GM12878 (cell line): ENCODE data around the gene SLC24A4. TPM values are rescaled to one million over a fixed set of nuclear protein-coding genes. Genes with fewer than 3 reads are reported as not detected.

Experiments used
- NBN ChIP-seq: fragments of 450-650 bp; IDR thresholded peaks from 2 replicates; pipeline ENCODE4 v1.6.1; 2016
- NFXL1 ChIP-seq: fragments of 450-650 bp; IDR thresholded peaks from 2 replicates; pipeline ENCODE4 v1.6.1; 2017; ENCODE audit warnings: antibody characterized with exemption, mild to moderate bottlenecking, borderline replicate concordance
- SIX5 ChIP-seq: IDR thresholded peaks from 2 replicates; pipeline ENCODE4 v1.6.1; 2011; ENCODE audit warnings: mild to moderate bottlenecking, low read depth, low read length, moderate library complexity; ENCODE audit not compliant: severe bottlenecking
- STAT3 ChIP-seq: IDR thresholded peaks from 2 replicates; pipeline ENCODE4 v1.6.1; 2011; ENCODE audit warnings: low read depth, low read length, improper control_type of control experiment
- ZZZ3 ChIP-seq: IDR thresholded peaks from 2 replicates; pipeline ENCODE4 v1.6.1; 2011; ENCODE audit warnings: low read depth; ENCODE audit not compliant: control insufficient read depth, insufficient read length
- polyA plus RNA-seq, 11 experiments: library from polyadenylated mRNA; depleted of rRNA in 4 of 11; unstranded in 6 of 11; stranded (reverse) in 5 of 11; fragments of >200 nt; fragmentation: Nextera tagmentation in 4 of 11; fragmentation: Illumina TruSeq in 1 of 11; extraction: Ambion mirVana in 4 of 11; extraction: Trizol in 1 of 11; gene quantifications; 1 replicate in 1 of 11; 2 replicates in 10 of 11; pipeline versions ENCODE4 v1.2.1 to v1.2.3, GENCODE V29; 2011 to 2016; ENCODE audit warnings: inconsistent platforms in 2 of 11, missing spikeins in 2 of 11, low read depth in 1 of 11
- total RNA-seq, 4 experiments: library from RNA; depleted of rRNA in 3 of 4; stranded (reverse); fragments of >200 nt in 3 of 4; fragmentation: Illumina TruSeq in 1 of 4; extraction: Trizol in 1 of 4; gene quantifications; 2 replicates each; pipeline versions ENCODE4 v1.2.1 to v1.2.3, GENCODE V29; 2013 to 2021
- TF ChIP-seq, protein P1 (sequence below): IDR thresholded peaks from 2 replicates; pipeline ENCODE4 v1.6.1; 2012; ENCODE audit warnings: improper control_type of control experiment, low read depth, low read length; ENCODE audit not compliant: insufficient replicate concordance
- TF ChIP-seq, protein P2 (sequence below): fragments of 150-350 bp; IDR thresholded peaks from 2 replicates; pipeline ENCODE4 v1.6.1; 2016; ENCODE audit warnings: low read depth, low read length

SLC24A4 gene
- total and polyA plus RNA-seq, 10 of the 15 experiments (the other 5 are each of a cell fraction or from before 2014, with no cell fraction given): under 0.01 to 0.46 (median 0.04) TPM; not detected in 5

DNA sequence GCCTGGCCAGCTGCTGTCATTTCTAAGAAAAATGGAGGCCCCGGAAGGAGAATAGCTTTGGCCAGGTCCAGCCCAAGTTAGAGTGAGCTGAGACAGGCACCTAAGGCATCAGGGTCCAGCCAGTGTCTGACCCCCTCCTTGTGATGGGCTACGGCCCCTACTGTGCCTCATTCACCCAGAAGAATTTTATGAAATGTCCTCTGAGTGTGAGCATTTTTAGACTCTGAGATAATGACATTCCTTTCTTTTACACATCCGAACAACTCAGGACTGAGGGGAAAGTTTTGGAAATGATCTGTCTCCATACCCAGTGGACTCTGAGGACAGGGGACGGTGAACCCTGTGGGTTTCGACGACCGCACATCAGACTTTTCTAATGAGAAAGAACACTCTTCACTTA, 50.4 kb downstream of the SLC24A4 start (continued):
- TF ChIP-seq STAT3 (no peak), NFXL1 (no peak), NBN (no peak), SIX5 (no peak), ZZZ3 (no peak)
- TF ChIP-seq, protein P1, sequence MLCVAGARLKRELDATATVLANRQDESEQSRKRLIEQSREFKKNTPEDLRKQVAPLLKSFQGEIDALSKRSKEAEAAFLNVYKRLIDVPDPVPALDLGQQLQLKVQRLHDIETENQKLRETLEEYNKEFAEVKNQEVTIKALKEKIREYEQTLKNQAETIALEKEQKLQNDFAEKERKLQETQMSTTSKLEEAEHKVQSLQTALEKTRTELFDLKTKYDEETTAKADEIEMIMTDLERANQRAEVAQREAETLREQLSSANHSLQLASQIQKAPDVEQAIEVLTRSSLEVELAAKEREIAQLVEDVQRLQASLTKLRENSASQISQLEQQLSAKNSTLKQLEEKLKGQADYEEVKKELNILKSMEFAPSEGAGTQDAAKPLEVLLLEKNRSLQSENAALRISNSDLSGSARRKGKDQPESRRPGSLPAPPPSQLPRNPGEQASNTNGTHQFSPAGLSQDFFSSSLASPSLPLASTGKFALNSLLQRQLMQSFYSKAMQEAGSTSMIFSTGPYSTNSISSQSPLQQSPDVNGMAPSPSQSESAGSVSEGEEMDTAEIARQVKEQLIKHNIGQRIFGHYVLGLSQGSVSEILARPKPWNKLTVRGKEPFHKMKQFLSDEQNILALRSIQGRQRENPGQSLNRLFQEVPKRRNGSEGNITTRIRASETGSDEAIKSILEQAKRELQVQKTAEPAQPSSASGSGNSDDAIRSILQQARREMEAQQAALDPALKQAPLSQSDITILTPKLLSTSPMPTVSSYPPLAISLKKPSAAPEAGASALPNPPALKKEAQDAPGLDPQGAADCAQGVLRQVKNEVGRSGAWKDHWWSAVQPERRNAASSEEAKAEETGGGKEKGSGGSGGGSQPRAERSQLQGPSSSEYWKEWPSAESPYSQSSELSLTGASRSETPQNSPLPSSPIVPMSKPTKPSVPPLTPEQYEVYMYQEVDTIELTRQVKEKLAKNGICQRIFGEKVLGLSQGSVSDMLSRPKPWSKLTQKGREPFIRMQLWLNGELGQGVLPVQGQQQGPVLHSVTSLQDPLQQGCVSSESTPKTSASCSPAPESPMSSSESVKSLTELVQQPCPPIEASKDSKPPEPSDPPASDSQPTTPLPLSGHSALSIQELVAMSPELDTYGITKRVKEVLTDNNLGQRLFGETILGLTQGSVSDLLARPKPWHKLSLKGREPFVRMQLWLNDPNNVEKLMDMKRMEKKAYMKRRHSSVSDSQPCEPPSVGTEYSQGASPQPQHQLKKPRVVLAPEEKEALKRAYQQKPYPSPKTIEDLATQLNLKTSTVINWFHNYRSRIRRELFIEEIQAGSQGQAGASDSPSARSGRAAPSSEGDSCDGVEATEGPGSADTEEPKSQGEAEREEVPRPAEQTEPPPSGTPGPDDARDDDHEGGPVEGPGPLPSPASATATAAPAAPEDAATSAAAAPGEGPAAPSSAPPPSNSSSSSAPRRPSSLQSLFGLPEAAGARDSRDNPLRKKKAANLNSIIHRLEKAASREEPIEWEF: no peak
- TF ChIP-seq, protein P2, sequence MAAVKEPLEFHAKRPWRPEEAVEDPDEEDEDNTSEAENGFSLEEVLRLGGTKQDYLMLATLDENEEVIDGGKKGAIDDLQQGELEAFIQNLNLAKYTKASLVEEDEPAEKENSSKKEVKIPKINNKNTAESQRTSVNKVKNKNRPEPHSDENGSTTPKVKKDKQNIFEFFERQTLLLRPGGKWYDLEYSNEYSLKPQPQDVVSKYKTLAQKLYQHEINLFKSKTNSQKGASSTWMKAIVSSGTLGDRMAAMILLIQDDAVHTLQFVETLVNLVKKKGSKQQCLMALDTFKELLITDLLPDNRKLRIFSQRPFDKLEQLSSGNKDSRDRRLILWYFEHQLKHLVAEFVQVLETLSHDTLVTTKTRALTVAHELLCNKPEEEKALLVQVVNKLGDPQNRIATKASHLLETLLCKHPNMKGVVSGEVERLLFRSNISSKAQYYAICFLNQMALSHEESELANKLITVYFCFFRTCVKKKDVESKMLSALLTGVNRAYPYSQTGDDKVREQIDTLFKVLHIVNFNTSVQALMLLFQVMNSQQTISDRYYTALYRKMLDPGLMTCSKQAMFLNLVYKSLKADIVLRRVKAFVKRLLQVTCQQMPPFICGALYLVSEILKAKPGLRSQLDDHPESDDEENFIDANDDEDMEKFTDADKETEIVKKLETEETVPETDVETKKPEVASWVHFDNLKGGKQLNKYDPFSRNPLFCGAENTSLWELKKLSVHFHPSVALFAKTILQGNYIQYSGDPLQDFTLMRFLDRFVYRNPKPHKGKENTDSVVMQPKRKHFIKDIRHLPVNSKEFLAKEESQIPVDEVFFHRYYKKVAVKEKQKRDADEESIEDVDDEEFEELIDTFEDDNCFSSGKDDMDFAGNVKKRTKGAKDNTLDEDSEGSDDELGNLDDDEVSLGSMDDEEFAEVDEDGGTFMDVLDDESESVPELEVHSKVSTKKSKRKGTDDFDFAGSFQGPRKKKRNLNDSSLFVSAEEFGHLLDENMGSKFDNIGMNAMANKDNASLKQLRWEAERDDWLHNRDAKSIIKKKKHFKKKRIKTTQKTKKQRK: no peak
